Measurements from ENCODE around the gene MTA3.
A peak's percentile ranks its signal among the peaks of the same experiment; 100 is the strongest.
"Not testable (repeated sequence)": the region's sequence is repeated elsewhere in the genome, so short reads cannot be mapped to it uniquely, and the experiment has no call there.

Gene MTA3

GRCh38 chr2:42567806-42568400 is 529 bp upstream of the MTA3 start:
- peak in 3 of 6 experiments; percentile 12 to 40 (median 14) for DNase-seq

DNA sequence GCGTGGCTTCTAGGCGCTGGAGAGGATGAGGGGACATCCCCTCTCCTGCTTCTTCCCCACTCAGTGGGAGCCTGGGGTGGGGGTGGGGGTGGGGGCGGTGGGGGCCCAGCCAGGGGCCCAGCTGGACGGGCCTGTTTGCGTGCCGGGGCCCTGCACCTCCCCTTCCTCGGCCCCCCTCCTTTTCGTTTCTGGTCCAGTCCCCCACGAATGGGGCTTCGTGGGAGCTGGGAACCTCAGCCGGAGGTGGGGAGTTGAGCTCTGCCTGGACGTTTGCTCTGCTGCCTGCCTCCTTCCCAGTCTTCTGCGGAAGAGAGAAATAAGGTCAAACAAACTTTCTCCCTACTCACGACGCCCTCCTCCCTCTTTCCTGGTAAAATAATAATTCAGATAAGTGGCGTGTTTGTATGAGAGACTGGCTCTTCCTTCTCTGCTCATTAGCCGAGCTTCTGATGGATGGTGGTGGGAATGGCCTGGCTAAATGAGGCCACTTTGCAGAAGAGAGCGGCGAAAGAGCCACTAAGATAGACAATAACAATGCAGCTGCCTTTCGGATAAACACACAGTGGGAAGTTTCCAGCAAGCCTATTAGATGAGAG is 782 bp downstream of the MTA3 start:
- peak in 3 of 6 experiments; percentile 25 to 35 (median 30) for DNase-seq

DNA sequence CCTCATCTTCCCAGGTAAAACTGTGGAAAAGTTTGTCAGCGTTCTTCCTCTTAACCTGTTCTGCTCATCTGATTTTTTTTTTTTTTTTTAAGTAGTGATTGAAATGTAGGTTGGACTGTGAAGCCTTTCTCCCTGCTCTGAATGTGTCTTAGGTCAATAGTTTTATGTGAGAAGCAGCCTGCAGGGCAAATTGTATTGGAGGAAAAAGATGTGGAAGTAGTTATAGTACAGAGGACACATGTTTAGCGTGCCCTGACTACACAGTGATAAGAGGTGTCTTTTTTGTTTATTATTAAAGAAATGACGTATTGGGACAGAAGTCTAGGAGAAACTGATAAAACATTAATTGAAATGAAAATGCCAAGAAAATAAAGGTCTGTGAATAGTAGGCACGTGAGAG is 1.5 kb downstream of the MTA3 start:
- no peak for DNase-seq

GRCh38 chr2:42572297-42573081 is 4.1 kb downstream of the MTA3 start:
- no peak for DNase-seq

- no peak for DNase-seq
Measured at GRCh38 chr2:42573256-42573655, 4.8 kb downstream of the MTA3 start.

DNA sequence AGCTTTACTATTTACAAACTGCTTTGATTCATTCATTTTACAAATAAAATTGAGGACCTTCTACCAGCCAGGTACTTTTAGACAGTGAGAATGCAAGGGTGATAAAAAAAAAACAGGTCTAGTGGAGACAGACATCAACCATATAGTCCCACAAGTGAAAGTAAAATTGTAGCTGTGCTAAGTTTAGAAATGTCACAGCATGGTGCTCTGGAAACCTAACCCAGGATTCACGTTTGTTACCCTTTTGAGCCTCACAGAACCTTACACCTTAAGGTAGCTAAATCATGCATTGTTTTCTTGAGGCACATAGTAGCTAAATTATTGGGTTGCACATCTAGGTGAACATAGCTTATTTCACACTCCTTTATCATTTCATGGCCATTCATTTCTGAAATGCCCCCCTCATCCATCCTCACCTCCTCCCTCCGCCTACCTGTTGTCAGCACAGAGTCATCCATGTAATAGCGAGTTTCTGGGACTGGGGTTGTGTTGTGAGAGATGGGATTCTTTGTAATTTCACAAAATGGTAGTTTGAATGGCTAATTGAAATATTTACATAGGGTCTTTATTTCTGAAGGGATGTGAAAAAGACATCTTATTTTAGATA is 7.1 kb downstream of the MTA3 start:
- DNase-seq = peak in 1 of 6 experiments; percentile 1

DNA sequence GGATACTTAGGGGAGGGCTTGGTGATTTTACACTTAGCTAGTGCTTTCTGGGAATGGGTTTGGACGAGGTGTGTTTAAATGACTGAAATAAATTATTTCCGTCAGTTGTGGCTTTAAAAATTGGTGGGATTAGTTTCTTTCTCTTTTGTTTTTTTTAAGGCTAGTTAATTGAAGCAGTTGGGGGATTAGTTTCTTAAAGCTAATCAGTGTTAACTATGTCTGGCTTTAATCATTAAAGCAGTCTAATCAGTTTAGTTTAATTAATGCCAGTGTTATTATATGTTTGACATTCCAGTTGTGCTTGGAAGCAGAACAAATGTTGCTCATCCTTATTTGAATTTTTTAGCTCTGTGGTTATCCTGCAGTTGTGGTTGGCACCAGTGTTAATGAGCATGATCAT is 10.2 kb downstream of the MTA3 start:
- no peak for DNase-seq

DNA sequence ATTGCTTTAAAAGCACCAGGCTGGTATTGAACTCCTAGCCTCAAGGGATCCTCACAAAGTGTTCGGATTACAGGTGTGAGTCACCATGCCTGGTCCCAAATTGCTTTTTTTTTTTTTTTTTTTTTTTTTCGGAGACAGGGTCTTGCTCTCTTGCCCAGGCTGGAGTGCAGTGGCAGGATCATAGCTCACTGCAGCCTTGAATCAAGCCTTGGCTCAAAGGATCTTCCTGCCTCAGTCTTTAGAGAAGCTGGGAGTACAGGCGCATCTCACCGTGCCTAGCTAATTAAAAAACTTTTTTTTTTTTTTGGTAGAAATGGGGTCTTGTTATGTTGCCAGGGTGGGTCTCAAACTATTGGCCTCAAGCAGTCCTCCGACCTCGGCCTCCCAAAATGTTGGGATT is 12.8 kb downstream of the MTA3 start:
- no peak for DNase-seq

- DNase-seq = not testable (repeated sequence)
Measured at GRCh38 chr2:42584628-42585027, 16.2 kb downstream of the MTA3 start.

DNA sequence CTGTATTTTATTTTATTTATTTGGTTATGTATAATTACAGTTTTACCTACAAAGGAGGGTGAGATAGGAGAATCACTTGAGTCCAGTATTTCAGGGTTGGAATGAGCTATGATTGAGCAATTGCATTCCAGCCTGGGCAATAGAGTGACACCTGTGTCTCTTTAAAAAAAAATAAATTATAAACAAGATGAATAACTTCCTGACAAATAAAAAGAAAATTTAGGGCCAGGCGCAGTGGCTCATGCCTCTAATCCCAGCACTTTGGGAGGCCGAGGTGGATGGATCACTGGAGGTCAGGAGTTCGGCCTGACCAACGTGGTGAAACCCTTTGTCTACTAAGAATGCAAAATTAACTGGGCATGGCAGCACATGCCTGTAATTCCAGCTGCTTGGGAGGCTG is 17.3 kb downstream of the MTA3 start:
- no peak for DNase-seq

DNA sequence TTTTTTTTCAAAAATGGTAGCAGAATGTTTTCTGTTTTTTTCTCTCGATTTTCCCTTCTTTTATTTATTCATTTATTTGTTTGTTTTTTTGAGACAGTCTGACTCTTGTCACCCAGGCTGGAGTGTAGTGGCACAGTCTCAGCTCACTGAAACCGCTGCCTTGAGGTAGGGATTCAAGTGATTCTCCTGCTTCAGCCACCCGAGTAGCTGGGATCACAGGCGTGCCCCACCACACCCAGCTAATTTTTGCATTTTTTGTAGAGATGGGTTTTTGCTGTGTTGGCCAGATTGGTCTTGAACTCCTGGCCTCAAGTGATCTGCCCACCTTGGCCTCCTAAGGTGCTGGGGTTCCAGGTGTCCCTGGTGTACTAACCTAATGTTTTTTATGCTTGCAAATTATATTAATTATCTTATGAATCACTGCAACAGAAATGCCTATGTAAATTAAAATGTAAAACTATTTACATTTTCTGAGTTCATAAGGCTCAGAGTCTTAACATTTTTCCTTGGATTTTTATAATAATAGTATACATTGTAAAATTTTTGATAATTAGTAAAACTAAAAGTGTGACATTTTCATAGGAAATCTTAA is 19.2 kb downstream of the MTA3 start:
- no peak for DNase-seq

DNA sequence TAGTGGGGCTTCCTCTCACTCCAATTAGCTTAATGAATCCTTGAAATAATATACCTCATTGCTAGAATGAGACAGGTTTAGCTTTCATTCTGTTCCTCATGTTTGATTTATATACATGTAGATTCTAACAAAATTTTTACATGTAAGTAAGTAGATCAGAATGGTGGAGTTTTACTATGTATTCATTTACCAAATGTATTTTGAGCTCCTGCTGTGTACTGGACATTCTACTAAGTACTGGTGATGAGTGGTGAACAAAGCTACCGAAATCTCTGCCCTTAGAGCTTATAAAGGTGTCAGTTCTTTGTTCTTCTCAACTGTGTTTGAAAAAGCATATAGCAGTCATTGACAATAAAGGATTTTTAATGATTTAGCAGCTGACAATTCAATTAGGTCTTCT is 19.7 kb downstream of the MTA3 start:
- DNase-seq = no peak

DNA sequence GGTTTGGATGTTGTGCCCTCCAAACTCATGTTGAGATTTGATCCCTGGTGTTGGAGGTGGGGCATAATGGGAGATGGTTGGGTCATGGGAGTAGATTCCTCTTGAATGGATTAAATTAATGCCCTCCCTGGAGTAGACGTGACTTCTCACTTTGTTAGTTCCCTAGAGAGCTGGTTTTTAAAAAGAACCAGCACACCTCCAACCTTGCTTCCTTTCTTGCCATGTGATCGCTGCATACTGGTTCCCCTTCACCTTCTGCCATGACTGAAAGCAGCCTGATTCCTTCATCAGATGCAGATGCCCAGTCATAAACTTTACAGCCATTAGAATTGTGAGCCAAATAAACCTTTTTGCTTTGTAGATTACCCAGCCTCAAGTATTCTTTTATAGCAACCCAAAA is 21.7 kb downstream of the MTA3 start:
- DNase-seq = no peak

GRCh38 chr2:42593282-42593681 is 24.9 kb downstream of the MTA3 start:
- no peak for DNase-seq

GRCh38 chr2:42598656-42599055 is 30.2 kb downstream of the MTA3 start:
- DNase-seq = no peak

GRCh38 chr2:42601076-42601475 is 32.6 kb downstream of the MTA3 start:
- no peak for DNase-seq

- no peak for DNase-seq
Measured at GRCh38 chr2:42602218-42602875, 33.9 kb downstream of the MTA3 start.

DNA sequence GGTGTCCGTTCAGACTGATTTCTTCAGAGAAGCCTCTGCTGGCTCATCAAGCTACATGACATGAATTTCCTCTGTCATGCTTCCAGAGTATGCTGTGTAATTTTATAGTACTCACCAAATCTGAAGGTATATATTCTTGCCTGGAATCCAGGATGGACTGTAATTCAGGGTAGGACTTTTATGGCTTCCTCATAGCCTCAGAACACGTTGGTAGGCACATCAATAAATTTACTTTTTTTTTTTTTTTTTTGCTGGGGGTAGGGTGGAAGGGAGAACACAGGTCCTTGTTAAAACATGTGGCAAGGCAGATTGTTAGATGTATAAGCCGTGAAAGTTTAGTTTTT is 34.4 kb downstream of the MTA3 start:
- no peak for DNase-seq

DNA sequence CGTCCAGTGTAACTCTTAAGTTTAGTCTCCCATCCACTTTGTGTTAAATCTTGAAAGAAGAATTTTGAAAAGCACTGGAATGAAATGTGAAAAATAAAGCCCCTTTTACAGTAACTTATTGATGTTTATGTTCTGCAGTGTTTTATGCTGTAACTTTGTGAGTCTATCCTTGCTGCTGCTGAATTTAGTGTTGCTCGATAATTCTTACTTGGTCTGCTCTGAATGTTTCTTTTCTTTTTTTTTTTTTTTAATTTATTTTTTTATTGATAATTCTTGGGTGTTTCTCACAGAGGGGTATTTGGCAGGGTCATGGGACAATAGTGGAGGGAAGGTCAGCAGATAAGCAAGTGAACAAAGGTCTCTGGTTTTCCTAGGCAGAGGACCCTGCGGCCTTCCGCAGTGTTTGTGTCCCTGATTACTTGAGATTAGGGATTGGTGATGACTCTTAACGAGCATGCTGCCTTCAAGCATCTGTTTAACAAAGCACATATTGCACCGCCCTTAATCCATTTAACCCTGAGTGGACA is 36.0 kb downstream of the MTA3 start:
- not testable (repeated sequence) for DNase-seq

- not testable (repeated sequence) for DNase-seq
Measured at GRCh38 chr2:42606166-42606565, 37.7 kb downstream of the MTA3 start.

DNA sequence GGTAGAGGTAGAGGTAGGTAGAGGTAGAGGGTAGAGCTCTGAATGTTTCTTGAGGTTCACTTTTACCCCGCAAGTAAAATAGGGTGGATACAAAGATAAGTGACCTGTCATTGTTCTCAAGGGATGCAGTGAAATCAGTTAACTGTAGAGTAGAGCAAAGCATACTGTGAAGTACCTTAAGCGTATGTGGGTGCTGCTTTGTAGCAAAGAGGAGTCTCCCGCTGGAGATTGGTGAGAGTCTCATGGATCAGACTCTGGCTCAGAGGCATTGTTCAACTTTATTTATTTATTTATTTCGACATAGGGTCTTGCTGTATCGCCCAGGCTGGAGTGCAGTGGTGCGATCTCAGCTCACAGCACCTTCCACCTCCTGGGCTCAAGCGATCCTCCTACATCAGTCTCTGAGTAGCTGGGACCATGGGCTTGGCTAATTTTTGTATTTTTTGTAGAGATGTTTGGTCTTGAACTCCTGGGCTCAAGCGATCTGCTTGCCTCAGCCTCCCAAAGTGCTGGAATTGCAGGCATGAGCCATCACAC is 38.7 kb downstream of the MTA3 start:
- no peak for DNase-seq

DNA sequence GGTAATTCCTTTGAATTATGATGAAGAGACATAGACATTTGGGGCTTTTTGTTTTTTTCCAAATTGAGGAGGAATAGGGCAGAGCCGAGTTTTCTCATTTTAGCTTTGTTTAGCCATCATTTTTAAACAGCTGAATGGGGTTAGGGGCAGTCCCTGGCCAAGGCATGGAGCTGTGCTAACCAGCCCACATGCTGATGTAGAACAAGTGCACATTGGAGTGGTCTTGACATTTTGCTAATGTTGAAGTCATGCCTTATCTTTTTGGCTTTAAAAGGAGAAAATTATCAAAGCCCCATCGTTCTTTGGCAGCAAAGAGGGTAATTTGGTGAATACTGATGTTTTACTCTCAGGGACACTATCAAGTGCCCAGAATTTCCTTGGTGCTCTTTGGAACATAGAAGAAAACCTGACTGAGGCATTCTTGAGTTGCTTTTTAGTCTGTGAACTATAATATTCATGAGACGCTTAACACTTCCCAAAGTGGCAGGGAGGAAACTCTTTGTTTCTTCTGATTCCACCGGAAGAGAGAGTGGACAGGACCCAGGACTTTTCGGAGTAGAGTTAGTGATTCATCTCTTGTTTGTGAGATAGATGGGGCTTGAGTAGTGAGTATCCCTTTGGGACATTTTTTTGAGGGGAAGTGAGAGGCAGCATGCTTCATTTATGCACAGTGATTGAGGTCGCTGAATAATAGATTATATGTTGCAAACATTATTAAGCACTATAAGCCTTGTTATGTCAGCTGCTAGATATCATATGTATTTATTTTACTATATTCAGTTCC is 45.0 kb downstream of the MTA3 start:
- DNase-seq = no peak

All from stimulated activated naive CD4-positive, alpha-beta T cell (primary cell).